ENCODE measurements around the gene NCAM1.

DNA sequence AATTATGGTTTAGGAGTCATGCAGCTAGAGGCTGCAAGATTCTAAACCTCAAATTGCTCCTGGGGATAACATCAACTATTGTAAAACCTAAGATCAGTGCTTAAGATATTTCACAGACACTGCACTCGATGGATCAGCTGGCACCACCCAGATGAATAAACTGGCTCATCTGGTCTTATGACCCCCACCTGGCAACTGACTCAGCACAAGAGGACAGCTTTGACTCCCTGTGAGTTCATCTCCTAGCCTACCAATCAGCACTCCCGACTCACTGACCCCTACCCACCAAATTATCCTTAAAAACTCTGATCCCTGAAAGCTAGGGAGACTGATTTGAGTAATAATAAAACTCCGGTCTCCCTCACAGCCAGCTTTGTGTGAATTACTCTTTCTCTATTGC lies 352.4 kb downstream of the NCAM1 start:
- TF ChIP-seq CTCF (IDR thresholded peaks at IDR 0.05; ENCODE audit: insufficient read depth, low read length, poor library complexity, severe bottlenecking) (no peak), EZH2phosphoT487 (conservative IDR thresholded peaks at IDR 0.05; ENCODE audit: low read length) (no peak)

Measured in SU-DHL-6 (cell line).